Esophagus squamous epithelium (tissue), 5 donors: ENCODE data around the gene RPS6KB2. TPM values are rescaled to one million over a fixed set of nuclear protein-coding genes. Genes with fewer than 3 reads are reported as not detected.
A peak's percentile ranks its signal among the peaks of the same experiment; 100 is the strongest.

Experiments
- DNase-seq: peaks from one replicate; lab custom pipeline; 2025; lab: John Stamatoyannopoulos, UW
- H3K27ac ChIP-seq, 4 donors: fragments of 200-600 bp; sonication (generic); one replicate each; pipeline ENCODE4 v1.5.1; 2016 to 2019; ENCODE audit warnings: mild to moderate bottlenecking in 1 of 4
- H3K27me3 ChIP-seq, 4 donors: fragments of 200-600 bp; sonication (generic); 1 replicate in 3 of 4; 2 replicates in 1 of 4; pipeline versions ENCODE4 v1.5.1 to v1.6.0; 2017 to 2021; ENCODE audit warnings: antibody characterized with exemption in 1 of 4
- H3K36me3 ChIP-seq, 3 donors: fragments of 200-600 bp; sonication (generic); one replicate each; pipeline ENCODE4 v1.5.1; 2016 to 2019
- H3K4me1 ChIP-seq, 3 donors: fragments of 200-600 bp; sonication (generic); one replicate each; pipeline ENCODE4 v1.5.1; 2017 to 2019
- H3K4me3 ChIP-seq, 4 donors: fragments of 200-600 bp; sonication (generic); 1 replicate in 3 of 4; 2 replicates in 1 of 4; pipeline ENCODE4 v1.5.1; 2016 to 2019; ENCODE audit warnings: mild to moderate bottlenecking in 2 of 4, moderate library complexity in 1 of 4
- H3K9me3 ChIP-seq, 3 donors: fragments of 200-600 bp; sonication (generic); one replicate each; pipeline ENCODE4 v1.5.1; 2016 to 2019
- CTCF ChIP-seq, 6 experiments: fragments of 450-650 bp in 4 of 6; fragments of 200-600 bp in 2 of 6; sonication (generic) in 2 of 6; IDR thresholded peaks; one replicate each; pipeline ENCODE4 v1.5.1; 2016 to 2019; ENCODE audit warnings: antibody characterized with exemption in 6 of 6, mild to moderate bottlenecking in 4 of 6, moderate library complexity in 4 of 6
- POLR2A ChIP-seq, 4 donors: fragments of 450-650 bp; IDR thresholded peaks; one replicate each; pipeline ENCODE4 v1.6.1; 2017; ENCODE audit warnings: antibody characterized with exemption in 4 of 4, mild to moderate bottlenecking in 4 of 4, moderate library complexity in 3 of 4
- WGBS, 2 donors: methylation state at CpG; one replicate each; pipeline ENCODE4 v1.1.5; 2018; 5-methylcytosine and 5-hydroxymethylcytosine counted together
- intact Hi-C: fragments of 100-400 bp; cut with DNase I; formaldehyde crosslinking; loops from one replicate; pipeline ENCODE4 v1.15.0; 2022
- total RNA-seq, 4 donors: library from RNA; depleted of rRNA; stranded (reverse); fragments of >200 nt; gene quantifications; one replicate each; pipeline ENCODE4 v1.1.0, GENCODE V29; 2016
- donor health status: DM: yes; HTN: yes; CAD: no.

Gene RPS6KB2
- total RNA-seq, 4 donors from 2014 or later = 67.5 to 121 (median 113) TPM

GRCh38 chr11:67445515-67445914 lies 17.2 kb downstream of the RPS6KB2 start:
- Histone ChIP-seq H3K27me3 (no peaks in the 10 kb centered on the region), H3K4me3 (no peak overlapping the region), H3K9me3 (no peaks in the 10 kb centered on the region), H3K36me3 (peaks cover 8 to 18% (median 12%) of the 10 kb centered on the region in 3 donors), H3K4me1 (peaks cover 25 to 51% (median 27%) of the 10 kb centered on the region in 3 donors), H3K27ac (no peak overlapping the region)
- WGBS, 2 donors = 60 to 86% methylated on average over 4 to 5 of the region's 5 CpGs
- intact Hi-C loops = no loop called here
- TF ChIP-seq CTCF (IDR thresholded peaks at IDR 0.05) = no peak
- no peak for TF ChIP-seq POLR2A (IDR thresholded peaks at IDR 0.05)
- DNase-seq = no peak

GRCh38 chr11:67448220-67448609 lies 19.9 kb downstream of the RPS6KB2 start:
- DNase-seq = no peak
- no peaks in the 10 kb centered on the region for H3K9me3 ChIP-seq
- H3K4me3 ChIP-seq = no peak overlapping the region
- intact Hi-C loops = no loop called here
- no peaks in the 10 kb centered on the region for H3K27me3 ChIP-seq
- no peaks in the 10 kb centered on the region for H3K36me3 ChIP-seq
- TF ChIP-seq CTCF (IDR thresholded peaks at IDR 0.05) = no peak
- no peak for TF ChIP-seq POLR2A (IDR thresholded peaks at IDR 0.05)
- H3K27ac ChIP-seq = no peak overlapping the region
- peaks cover 5 to 37% (median 10%) of the 10 kb centered on the region in 3 donors for H3K4me1 ChIP-seq
- 92 to 100% methylated on average over 1 to 2 of the region's 7 CpGs for WGBS, 2 donors

GRCh38 chr11:67449116-67449844 lies 21.0 kb downstream of the RPS6KB2 start:
- H3K27ac ChIP-seq = no peak overlapping the region
- H3K36me3 ChIP-seq = no peaks in the 10 kb centered on the region
- no peak overlapping the region for H3K4me3 ChIP-seq
- intact Hi-C loops = no loop called here
- DNase-seq = no peak
- no peaks in the 10 kb centered on the region for H3K27me3 ChIP-seq
- WGBS, 2 donors = 54 to 62% methylated on average over 7 to 9 of the region's 9 CpGs
- TF ChIP-seq POLR2A (IDR thresholded peaks at IDR 0.05) (no peak), CTCF (IDR thresholded peaks at IDR 0.05) (no peak)
- no peaks in the 10 kb centered on the region for H3K9me3 ChIP-seq
- peaks cover under 1 to 30% (median 7%) of the 10 kb centered on the region in 3 donors for H3K4me1 ChIP-seq

GRCh38 chr11:67450796-67451657 lies 22.7 kb downstream of the RPS6KB2 start:
- Histone ChIP-seq H3K4me1 (peaks cover 0 to 17% (median 0%) of the 10 kb centered on the region in 3 donors), H3K9me3 (no peaks in the 10 kb centered on the region), H3K4me3 (no peak overlapping the region), H3K27me3 (no peaks in the 10 kb centered on the region), H3K27ac (no peak overlapping the region), H3K36me3 (no peaks in the 10 kb centered on the region)
- WGBS, 2 donors = 87 to 98% methylated on average over 7 to 12 of the region's 25 CpGs
- intact Hi-C loops = no loop called here
- no peak for DNase-seq
- TF ChIP-seq POLR2A (IDR thresholded peaks at IDR 0.05) (no peak), CTCF (IDR thresholded peaks at IDR 0.05) (no peak)

GRCh38 chr11:67451658-67451976 lies 23.3 kb downstream of the RPS6KB2 start:
- Histone ChIP-seq H3K36me3 (no peaks in the 10 kb centered on the region), H3K27ac (peak overlapping the region in 2 of 4 donors; percentile 54 to 67), H3K4me3 (no peak overlapping the region), H3K27me3 (no peaks in the 10 kb centered on the region), H3K9me3 (no peaks in the 10 kb centered on the region), H3K4me1 (peaks cover 0 to 17% (median 0%) of the 10 kb centered on the region in 3 donors)
- TF ChIP-seq POLR2A (IDR thresholded peaks at IDR 0.05) (no peak), CTCF (IDR thresholded peaks at IDR 0.05) (no peak)
- intact Hi-C loops = no loop called here
- 81 to 100% methylated on average over 3 to 4 of the region's 14 CpGs for WGBS, 2 donors
- DNase-seq = no peak
